WTC11 (cell line): ENCODE results near the gene PPP4R4.

Source experiments
- CREM ChIP-seq: sonication (generic); formaldehyde crosslinking; IDR thresholded peaks from 2 replicates; pipeline ENCODE4 v1.8.1; 2022; ENCODE audit warnings: mild to moderate bottlenecking, missing genetic modification reagents, moderate library complexity
- CTCF ChIP-seq: fragments of 200-600 bp; IDR thresholded peaks from 2 replicates; pipeline ENCODE4 v1.8.0; 2022; ENCODE audit warnings: antibody characterized with exemption
- MAX ChIP-seq: sonication (generic); formaldehyde crosslinking; IDR thresholded peaks from 2 replicates; pipeline ENCODE4 v1.8.0; 2022; ENCODE audit warnings: mild to moderate bottlenecking, missing genetic modification reagents
- NR2C2 ChIP-seq: sonication (generic); formaldehyde crosslinking; IDR thresholded peaks from 2 replicates; pipeline ENCODE4 v1.8.0; 2022; ENCODE audit warnings: mild to moderate bottlenecking, missing genetic modification reagents
- SMAD4 ChIP-seq: sonication (generic); formaldehyde crosslinking; IDR thresholded peaks from 2 replicates; pipeline ENCODE4 v1.8.0; 2022; ENCODE audit warnings: mild to moderate bottlenecking, missing genetic modification reagents
- TCF7 ChIP-seq: sonication (generic); formaldehyde crosslinking; IDR thresholded peaks from 2 replicates; pipeline ENCODE4 v1.8.0; 2022; ENCODE audit warnings: mild to moderate bottlenecking, low read depth, missing genetic modification reagents, moderate library complexity
- TEAD1 ChIP-seq: sonication (generic); formaldehyde crosslinking; IDR thresholded peaks from 2 replicates; pipeline ENCODE4 v1.8.0; 2022; ENCODE audit warnings: mild to moderate bottlenecking, missing genetic modification reagents
- ZBTB21 ChIP-seq: sonication (generic); formaldehyde crosslinking; IDR thresholded peaks from 2 replicates; pipeline ENCODE4 v1.8.1; 2023; ENCODE audit warnings: mild to moderate bottlenecking, missing genetic modification reagents, borderline replicate concordance
- ZNF138 ChIP-seq: sonication (generic); formaldehyde crosslinking; conservative IDR thresholded peaks from 2 replicates; pipeline ENCODE4 v1.8.1; 2022; ENCODE audit warnings: mild to moderate bottlenecking, moderate library complexity, missing genetic modification reagents
- ZNF416 ChIP-seq: fragments of 250-450 bp; sonication (Bioruptor Pico); IDR thresholded peaks from 2 replicates; pipeline ENCODE4 v1.9.0; 2021; ENCODE audit warnings: mild to moderate bottlenecking, inconsistent platforms
- TF ChIP-seq, protein P1 (sequence below): sonication (generic); formaldehyde crosslinking; IDR thresholded peaks from 2 replicates; pipeline ENCODE4 v1.8.1; 2022; ENCODE audit warnings: missing genetic modification reagents, borderline replicate concordance

- TF ChIP-seq CTCF: no peak
- TF ChIP-seq CREM (CRISPR knock-in tag): no peak
- no peak for TF ChIP-seq NR2C2 (CRISPR knock-in tag)
- no peak for TF ChIP-seq ZBTB21 (CRISPR knock-in tag)
- TF ChIP-seq, protein P1, sequence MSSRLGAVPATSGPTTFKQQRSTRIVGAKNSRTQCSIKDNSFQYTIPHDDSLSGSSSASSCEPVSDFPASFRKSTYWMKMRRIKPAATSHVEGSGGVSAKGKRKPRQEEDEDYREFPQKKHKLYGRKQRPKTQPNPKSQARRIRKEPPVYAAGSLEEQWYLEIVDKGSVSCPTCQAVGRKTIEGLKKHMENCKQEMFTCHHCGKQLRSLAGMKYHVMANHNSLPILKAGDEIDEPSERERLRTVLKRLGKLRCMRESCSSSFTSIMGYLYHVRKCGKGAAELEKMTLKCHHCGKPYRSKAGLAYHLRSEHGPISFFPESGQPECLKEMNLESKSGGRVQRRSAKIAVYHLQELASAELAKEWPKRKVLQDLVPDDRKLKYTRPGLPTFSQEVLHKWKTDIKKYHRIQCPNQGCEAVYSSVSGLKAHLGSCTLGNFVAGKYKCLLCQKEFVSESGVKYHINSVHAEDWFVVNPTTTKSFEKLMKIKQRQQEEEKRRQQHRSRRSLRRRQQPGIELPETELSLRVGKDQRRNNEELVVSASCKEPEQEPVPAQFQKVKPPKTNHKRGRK (CRISPR knock-in tag): no peak
- no peak for TF ChIP-seq SMAD4
- no peak for TF ChIP-seq ZNF416 (CRISPR knock-in tag)
- no peak for TF ChIP-seq ZNF138 (CRISPR knock-in tag)
- TF ChIP-seq MAX (CRISPR knock-in tag): no peak
- TF ChIP-seq TCF7 (CRISPR knock-in tag): no peak
- no peak for TF ChIP-seq TEAD1 (CRISPR knock-in tag)
Measured at GRCh38 chr14:94290197-94290596, 116.1 kb downstream of the PPP4R4 start.
